KMS-11 (cell line): ENCODE results near the gene BATF2.
A peak's percentile ranks its signal among the peaks of the same experiment; 100 is the strongest.

Experiments used
- H2AFZ ChIP-seq: fragments of 200-600 bp; sonication (generic); 2 replicates; pipeline ENCODE4 v1.6.1; 2016; ENCODE audit warnings: antibody characterized with exemption, mixed run types, low read depth
- H3K27ac ChIP-seq: fragments of 200-600 bp; sonication (generic); 2 replicates; pipeline ENCODE4 v1.6.1; 2016; ENCODE audit warnings: mild to moderate bottlenecking, mixed run types
- H3K27me3 ChIP-seq: fragments of 200-600 bp; sonication (generic); 2 replicates; pipeline ENCODE4 v1.6.1; 2017; ENCODE audit warnings: mild to moderate bottlenecking, low read depth, mixed run types, moderate library complexity; ENCODE audit not compliant: insufficient read depth
- H3K36me3 ChIP-seq: fragments of 200-600 bp; sonication (generic); 2 replicates; pipeline ENCODE4 v1.6.1; 2017; ENCODE audit warnings: mild to moderate bottlenecking, mixed run types; ENCODE audit not compliant: insufficient read depth
- H3K4me1 ChIP-seq: fragments of 200-600 bp; sonication (generic); 2 replicates; pipeline ENCODE4 v1.6.1; 2016; ENCODE audit warnings: mild to moderate bottlenecking, low read depth, mixed run types; ENCODE audit not compliant: poor library complexity, severe bottlenecking
- H3K4me2 ChIP-seq: fragments of 200-600 bp; sonication (generic); 2 replicates; pipeline ENCODE4 v1.7.0; 2016; ENCODE audit warnings: mild to moderate bottlenecking, mixed run types
- H3K4me3 ChIP-seq: fragments of 200-600 bp; sonication (generic); IDR thresholded peaks from 2 replicates; pipeline ENCODE4 v1.6.1; 2017; ENCODE audit warnings: low read depth, low read length, mixed read lengths; ENCODE audit not compliant: insufficient read depth
- H3K79me2 ChIP-seq: fragments of 200-600 bp; sonication (generic); 2 replicates; pipeline ENCODE4 v1.6.1; 2016; ENCODE audit warnings: low read depth, mixed run types; ENCODE audit not compliant: insufficient read depth
- H3K9ac ChIP-seq: fragments of 200-600 bp; sonication (generic); 2 replicates; pipeline ENCODE4 v1.6.1; 2016; ENCODE audit warnings: mild to moderate bottlenecking, mixed run types
- H4K20me1 ChIP-seq: fragments of 200-600 bp; sonication (generic); 2 replicates; pipeline ENCODE4 v1.6.1; 2016; ENCODE audit warnings: mild to moderate bottlenecking, mixed run types; ENCODE audit not compliant: insufficient read depth
- TF ChIP-seq, protein P1 (sequence below): fragments of 200-600 bp; sonication (generic); conservative IDR thresholded peaks from 2 replicates; pipeline ENCODE4 v1.6.1; 2017; ENCODE audit warnings: low read depth, mild to moderate bottlenecking, antibody characterized with exemption, low read length, moderate library complexity, mixed read lengths

BATF2 gene

DNA sequence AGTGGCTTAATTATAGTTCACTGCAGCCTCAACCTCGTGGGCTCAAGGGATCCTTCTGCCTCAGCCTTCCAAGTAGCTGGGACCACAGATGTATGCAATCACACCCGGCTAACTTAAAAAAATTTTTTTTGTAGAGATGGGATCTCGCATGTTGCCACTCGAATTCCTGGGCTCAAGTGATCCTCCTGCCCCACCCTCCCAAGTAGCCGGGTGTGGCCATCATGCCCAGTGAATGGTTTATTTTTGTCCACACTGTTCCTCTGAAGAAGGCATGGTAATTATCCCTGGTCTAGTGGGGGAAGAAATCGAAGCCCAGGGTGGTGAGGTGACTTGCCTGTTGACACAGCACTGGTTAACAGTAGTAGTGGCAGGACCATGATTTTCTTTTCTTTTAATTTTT, 46.1 kb upstream of the BATF2 start:
- no peak overlapping the region for H3K4me3 ChIP-seq

DNA sequence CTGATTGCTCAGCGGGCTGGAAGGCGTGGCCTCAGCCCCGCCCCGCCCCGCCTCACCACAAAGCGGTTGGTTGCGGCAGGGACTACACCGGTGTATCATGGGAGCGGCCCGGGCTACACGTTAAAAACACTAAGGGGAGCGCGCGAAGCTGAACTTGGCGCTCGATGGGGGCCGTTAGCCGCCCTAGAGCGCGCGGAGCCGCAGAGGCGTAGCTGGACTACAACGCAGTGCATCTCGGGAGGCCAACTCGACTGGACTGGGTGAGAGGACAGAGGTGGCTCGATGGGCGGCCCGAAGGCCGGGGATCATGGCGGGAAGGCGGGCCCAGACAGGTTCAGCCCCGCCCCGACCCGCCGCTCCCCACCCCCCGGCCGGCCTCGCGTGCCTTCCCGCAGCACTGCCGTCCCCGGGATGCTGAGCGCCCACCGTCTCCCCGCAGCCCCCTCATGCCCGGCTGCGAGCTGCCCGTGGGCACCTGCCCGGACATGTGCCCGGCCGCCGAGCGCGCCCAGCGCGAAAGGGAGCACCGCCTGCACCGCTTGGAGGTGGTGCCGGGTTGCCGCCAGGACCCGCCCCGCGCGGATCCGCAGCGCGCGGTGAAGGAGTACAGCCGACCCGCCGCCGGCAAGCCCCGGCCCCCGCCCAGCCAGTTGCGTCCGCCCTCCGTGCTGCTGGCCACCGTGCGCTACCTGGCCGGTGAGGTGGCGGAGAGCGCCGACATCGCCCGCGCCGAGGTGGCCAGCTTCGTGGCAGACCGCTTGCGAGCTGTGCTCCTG, 44.3 kb upstream of the BATF2 start, which contains the start of gene SAC3D1:
Gene SAC3D1, plus strand, starts transcription at position 364 of the 776 bp plus-strand sequence. Its CDS starts 83 bp downstream, at position 447.
- H3K4me2 ChIP-seq: peak within 1 kb of the TSS; percentile 90
- no peaks in the 10 kb centered on the region for H3K36me3 ChIP-seq
- no peak within 1 kb of the TSS for H3K4me3 ChIP-seq
- peaks cover 30% of the 10 kb centered on the region for H3K4me1 ChIP-seq
- H3K79me2 ChIP-seq: peaks cover 13% of the 10 kb centered on the region
- TF ChIP-seq, protein P1, sequence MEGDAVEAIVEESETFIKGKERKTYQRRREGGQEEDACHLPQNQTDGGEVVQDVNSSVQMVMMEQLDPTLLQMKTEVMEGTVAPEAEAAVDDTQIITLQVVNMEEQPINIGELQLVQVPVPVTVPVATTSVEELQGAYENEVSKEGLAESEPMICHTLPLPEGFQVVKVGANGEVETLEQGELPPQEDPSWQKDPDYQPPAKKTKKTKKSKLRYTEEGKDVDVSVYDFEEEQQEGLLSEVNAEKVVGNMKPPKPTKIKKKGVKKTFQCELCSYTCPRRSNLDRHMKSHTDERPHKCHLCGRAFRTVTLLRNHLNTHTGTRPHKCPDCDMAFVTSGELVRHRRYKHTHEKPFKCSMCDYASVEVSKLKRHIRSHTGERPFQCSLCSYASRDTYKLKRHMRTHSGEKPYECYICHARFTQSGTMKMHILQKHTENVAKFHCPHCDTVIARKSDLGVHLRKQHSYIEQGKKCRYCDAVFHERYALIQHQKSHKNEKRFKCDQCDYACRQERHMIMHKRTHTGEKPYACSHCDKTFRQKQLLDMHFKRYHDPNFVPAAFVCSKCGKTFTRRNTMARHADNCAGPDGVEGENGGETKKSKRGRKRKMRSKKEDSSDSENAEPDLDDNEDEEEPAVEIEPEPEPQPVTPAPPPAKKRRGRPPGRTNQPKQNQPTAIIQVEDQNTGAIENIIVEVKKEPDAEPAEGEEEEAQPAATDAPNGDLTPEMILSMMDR: no peak
- no peaks in the 10 kb centered on the region for H3K27me3 ChIP-seq
- peak within 1 kb of the TSS; percentile 67; the same call in 1 of the 2 replicates for H3K9ac ChIP-seq
- H2AFZ ChIP-seq: peak within 1 kb of the TSS; percentile 77
- peak within 1 kb of the TSS; percentile 64 for H3K27ac ChIP-seq
- no peaks in the 10 kb centered on the region for H4K20me1 ChIP-seq

More for the DNA sequence above, 46.1 kb upstream of the BATF2 start:
- H3K36me3 ChIP-seq: no peaks in the 10 kb centered on the region
- peaks cover 13% of the 10 kb centered on the region for H3K79me2 ChIP-seq
- peaks cover 30% of the 10 kb centered on the region for H3K4me1 ChIP-seq
- no peak overlapping the region for H3K9ac ChIP-seq
- H3K4me2 ChIP-seq: peak overlapping the region; percentile 88; the same call in 1 of the 2 replicates
- TF ChIP-seq, protein P1: no peak
- no peaks in the 10 kb centered on the region for H4K20me1 ChIP-seq
- H2AFZ ChIP-seq: no peak overlapping the region
- H3K27me3 ChIP-seq: no peaks in the 10 kb centered on the region
- H3K27ac ChIP-seq: no peak overlapping the region

DNA sequence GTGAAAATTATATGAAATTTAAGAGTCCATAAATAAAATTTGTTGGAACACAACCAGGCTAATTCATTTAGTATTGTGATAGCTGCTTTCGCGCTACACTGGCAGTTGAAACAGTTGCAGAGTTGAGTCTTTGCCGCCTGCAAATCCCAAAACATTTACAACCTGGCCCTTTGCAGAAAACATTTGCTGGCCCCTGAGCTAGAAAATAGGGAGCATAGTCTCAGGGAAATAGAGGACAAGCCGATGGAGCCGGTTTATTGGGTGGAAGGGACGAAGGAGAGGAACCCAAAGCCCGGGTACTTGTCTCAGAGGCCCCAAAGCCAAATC, 43.7 kb upstream of the BATF2 start:
- Histone ChIP-seq H3K4me2 (peak overlapping the region; percentile 90), H2AFZ (peak overlapping the region; percentile 77), H4K20me1 (no peaks in the 10 kb centered on the region), H3K4me3 (no peak overlapping the region), H3K36me3 (no peaks in the 10 kb centered on the region), H3K9ac (peak overlapping the region; percentile 67; the same call in 1 of the 2 replicates), H3K27ac (peak overlapping the region; percentile 64), H3K27me3 (no peaks in the 10 kb centered on the region), H3K79me2 (peaks cover 13% of the 10 kb centered on the region), H3K4me1 (peaks cover 26% of the 10 kb centered on the region)
- TF ChIP-seq, protein P1: no peak

DNA sequence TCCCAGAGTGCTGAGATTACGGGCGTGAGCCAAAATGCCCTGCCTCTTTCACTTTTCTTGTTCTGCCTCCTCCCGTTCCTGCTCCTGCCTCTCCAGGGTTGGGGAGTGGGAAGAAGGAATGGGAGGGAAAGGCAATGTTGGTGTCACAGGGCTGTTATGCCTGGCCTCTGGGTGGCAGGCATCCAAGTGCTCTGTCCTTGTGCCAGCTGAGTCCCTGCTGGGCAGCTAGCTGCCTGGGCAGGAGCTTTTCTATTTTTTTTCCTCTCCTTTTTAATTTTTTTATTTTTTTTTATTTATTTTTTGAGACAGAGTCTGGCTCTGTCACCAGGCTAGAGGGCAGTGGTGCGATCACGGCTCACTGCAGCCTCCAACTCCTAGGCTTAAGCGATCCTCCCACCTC, 40.2 kb upstream of the BATF2 start:
- no peaks in the 10 kb centered on the region for H3K27me3 ChIP-seq
- H4K20me1 ChIP-seq: no peaks in the 10 kb centered on the region
- H3K4me3 ChIP-seq: no peak overlapping the region
- H3K9ac ChIP-seq: no peak overlapping the region
- TF ChIP-seq, protein P1: no peak
- H2AFZ ChIP-seq: no peak overlapping the region
- H3K36me3 ChIP-seq: no peaks in the 10 kb centered on the region
- 0 out of 2 replicates have a peak, but pooled peaks cover 2% of the 10 kb centered on the region for H3K79me2 ChIP-seq
- peaks cover 10% of the 10 kb centered on the region for H3K4me1 ChIP-seq
- no peak overlapping the region for H3K4me2 ChIP-seq
- no peak overlapping the region for H3K27ac ChIP-seq
